K562 (cell line): Measurements from ENCODE around the gene PTRHD1.

Source experiments
- HIVEP1 ChIP-seq: fragments of 250-450 bp; sonication (Bioruptor Pico); IDR thresholded peaks from 2 replicates; pipeline ENCODE4 v1.4.0; 2020; ENCODE audit warnings: mild to moderate bottlenecking
- MXI1 ChIP-seq: IDR thresholded peaks from 2 replicates; pipeline ENCODE4 v1.6.1; 2011; ENCODE audit warnings: low read depth, mild to moderate bottlenecking, improper control_type of control experiment, low read length
- NFIC ChIP-seq: fragments of 450-650 bp; IDR thresholded peaks from 2 replicates; pipeline ENCODE4 v1.6.1; 2017; ENCODE audit warnings: mild to moderate bottlenecking, inconsistent platforms
- U2AF1 ChIP-seq: fragments of 200-400 bp; formaldehyde crosslinking; optimal IDR thresholded peaks from 2 replicates; pipeline ENCODE3; 2017; ENCODE audit warnings: mild to moderate bottlenecking, low read depth, low read length, moderate library complexity
- TF ChIP-seq, protein P1 (sequence below), 3 experiments: IDR thresholded peaks in 2 of 3; conservative IDR thresholded peaks in 1 of 3; 2 replicates each; pipeline ENCODE4 v1.5.1; 2011 to 2012; ENCODE audit warnings: low read length in 3 of 3, mild to moderate bottlenecking in 3 of 3, control low read depth in 2 of 3, improper control_type of control experiment in 1 of 3, inconsistent platforms in 1 of 3, low read depth in 1 of 3, mixed read lengths in 1 of 3, moderate library complexity in 1 of 3; ENCODE audit not compliant: insufficient read depth in 2 of 3

DNA sequence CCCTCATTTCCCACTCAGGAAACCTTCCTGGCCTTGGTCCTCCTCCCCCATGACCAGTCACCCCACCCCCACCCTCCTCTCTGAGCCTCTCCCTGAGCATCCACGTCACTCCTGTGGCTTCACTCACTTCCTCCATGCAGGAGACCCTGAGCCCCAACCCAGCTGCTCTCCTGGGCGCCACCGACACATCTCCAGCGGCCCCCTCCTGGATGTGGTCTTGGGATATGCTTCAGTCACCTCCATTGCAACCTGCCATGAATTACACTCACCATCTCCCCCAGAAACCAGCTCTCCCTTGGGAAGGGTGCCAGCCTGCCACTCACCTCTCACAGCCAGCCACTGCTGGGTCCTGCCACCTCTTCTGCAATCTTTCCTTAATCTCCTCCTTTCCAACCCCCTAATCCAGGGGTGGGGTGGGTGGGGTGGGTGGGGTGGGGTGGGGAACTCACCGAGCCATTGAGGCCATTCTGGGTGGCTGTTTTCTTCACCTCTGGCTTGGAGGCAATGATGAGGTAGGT, 44.9 kb upstream of the PTRHD1 start:
- TF ChIP-seq HIVEP1 (CRISPR knock-in tag) (no peak), NFIC (no peak), MXI1 (no peak), U2AF1 (no peak)
- TF ChIP-seq, protein P1, sequence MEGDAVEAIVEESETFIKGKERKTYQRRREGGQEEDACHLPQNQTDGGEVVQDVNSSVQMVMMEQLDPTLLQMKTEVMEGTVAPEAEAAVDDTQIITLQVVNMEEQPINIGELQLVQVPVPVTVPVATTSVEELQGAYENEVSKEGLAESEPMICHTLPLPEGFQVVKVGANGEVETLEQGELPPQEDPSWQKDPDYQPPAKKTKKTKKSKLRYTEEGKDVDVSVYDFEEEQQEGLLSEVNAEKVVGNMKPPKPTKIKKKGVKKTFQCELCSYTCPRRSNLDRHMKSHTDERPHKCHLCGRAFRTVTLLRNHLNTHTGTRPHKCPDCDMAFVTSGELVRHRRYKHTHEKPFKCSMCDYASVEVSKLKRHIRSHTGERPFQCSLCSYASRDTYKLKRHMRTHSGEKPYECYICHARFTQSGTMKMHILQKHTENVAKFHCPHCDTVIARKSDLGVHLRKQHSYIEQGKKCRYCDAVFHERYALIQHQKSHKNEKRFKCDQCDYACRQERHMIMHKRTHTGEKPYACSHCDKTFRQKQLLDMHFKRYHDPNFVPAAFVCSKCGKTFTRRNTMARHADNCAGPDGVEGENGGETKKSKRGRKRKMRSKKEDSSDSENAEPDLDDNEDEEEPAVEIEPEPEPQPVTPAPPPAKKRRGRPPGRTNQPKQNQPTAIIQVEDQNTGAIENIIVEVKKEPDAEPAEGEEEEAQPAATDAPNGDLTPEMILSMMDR (IDR thresholded peaks at IDR 0.05 in 2 of 3, conservative IDR thresholded peaks at IDR 0.05 in 1 of 3; ENCODE audit: insufficient read depth in 2 of 3, low read depth in 1 of 3, low read length in 3 of 3), result no peak
